ENCODE results near the gene SLC6A3.

Gene SLC6A3

GRCh38 chr5:1367149-1367548, 78.1 kb downstream of the SLC6A3 start:
- Histone ChIP-seq H2AK5ac (ENCODE audit: low read length) (no peak overlapping the region), H2BK12ac (ENCODE audit: low read length) (no peak overlapping the region), H3K4me2 (ENCODE audit: low read length) (no peak overlapping the region), H2AFZ (ENCODE audit: insufficient read depth, low read length, poor library complexity) (no peak overlapping the region), H3K36me3 (ENCODE audit: control insufficient read depth in 1 of 2, insufficient read depth in 2 of 2, low read length in 2 of 2) (no peaks in the 10 kb centered on the region), H4K8ac (ENCODE audit: low read depth, low read length) (no peak overlapping the region), H3K4me3 (ENCODE audit: low read depth, low read length) (no peak overlapping the region), H4K12ac (ENCODE audit: low read depth, low read length) (no peak overlapping the region), H3K14ac (ENCODE audit: low read length) (no peak overlapping the region), H2BK120ac (ENCODE audit: insufficient read depth, low read length, poor library complexity) (no peak overlapping the region), H3K4ac (ENCODE audit: low read depth, low read length) (no peak overlapping the region), H3K79me1 (ENCODE audit: low read length) (no peaks in the 10 kb centered on the region), H3K79me2 (ENCODE audit: control insufficient read depth, insufficient read depth, low read length, poor library complexity) (no peaks in the 10 kb centered on the region), H3K23ac (ENCODE audit: low read length) (no peak overlapping the region), H2BK5ac (ENCODE audit: low read depth, low read length, poor library complexity) (no peak overlapping the region), H3K27ac (ENCODE audit: low read depth, low read length) (no peak overlapping the region), H3K18ac (ENCODE audit: low read length) (no peak overlapping the region), H3K9me3 (ENCODE audit: insufficient read depth, low read depth, low read length) (no peaks in the 10 kb centered on the region), H4K91ac (ENCODE audit: low read depth, low read length) (no peak overlapping the region), H3K27me3 (ENCODE audit: insufficient read depth, low read length) (no peaks in the 10 kb centered on the region), H3K9ac (ENCODE audit: low read length) (no peak overlapping the region), H3K4me1 (ENCODE audit: control insufficient read depth in 1 of 2, insufficient read depth in 2 of 2, low read length in 2 of 2) (no peaks in the 10 kb centered on the region)
- no CpG with 5 or more reads among the region's 7 CpGs for WGBS (ENCODE audit: extremely low coverage, insufficient coverage, insufficient read length)
- no peak for DNase-seq

- Histone ChIP-seq H3K14ac (ENCODE audit: low read length) (no peak overlapping the region), H4K12ac (ENCODE audit: low read depth, low read length) (no peak overlapping the region), H2AK5ac (ENCODE audit: low read length) (no peak overlapping the region), H3K27ac (ENCODE audit: low read depth, low read length) (no peak overlapping the region), H3K23ac (ENCODE audit: low read length) (no peak overlapping the region), H3K36me3 (ENCODE audit: control insufficient read depth in 1 of 2, insufficient read depth in 2 of 2, low read length in 2 of 2) (no peaks in the 10 kb centered on the region), H3K27me3 (ENCODE audit: insufficient read depth, low read length) (no peaks in the 10 kb centered on the region), H3K4me2 (ENCODE audit: low read length) (no peak overlapping the region), H3K9me3 (ENCODE audit: insufficient read depth, low read depth, low read length) (no peaks in the 10 kb centered on the region), H4K91ac (ENCODE audit: low read depth, low read length) (no peak overlapping the region), H2BK12ac (ENCODE audit: low read length) (no peak overlapping the region), H3K18ac (ENCODE audit: low read length) (no peak overlapping the region), H2BK120ac (ENCODE audit: insufficient read depth, low read length, poor library complexity) (no peak overlapping the region), H3K4ac (ENCODE audit: low read depth, low read length) (no peak overlapping the region), H3K4me3 (ENCODE audit: low read depth, low read length) (no peak overlapping the region), H2BK5ac (ENCODE audit: low read depth, low read length, poor library complexity) (no peak overlapping the region), H4K8ac (ENCODE audit: low read depth, low read length) (no peak overlapping the region), H3K4me1 (ENCODE audit: control insufficient read depth in 1 of 2, insufficient read depth in 2 of 2, low read length in 2 of 2) (no peaks in the 10 kb centered on the region), H3K79me2 (ENCODE audit: control insufficient read depth, insufficient read depth, low read length, poor library complexity) (no peaks in the 10 kb centered on the region), H3K79me1 (ENCODE audit: low read length) (no peaks in the 10 kb centered on the region), H3K9ac (ENCODE audit: low read length) (no peak overlapping the region), H2AFZ (ENCODE audit: insufficient read depth, low read length, poor library complexity) (no peak overlapping the region)
- DNase-seq = no peak
- WGBS (ENCODE audit: extremely low coverage, insufficient coverage, insufficient read length) = no CpG with 5 or more reads among the region's 14 CpGs
These were observed 78.7 kb downstream of the SLC6A3 start for GRCh38 chr5:1366514-1366913.

DNA sequence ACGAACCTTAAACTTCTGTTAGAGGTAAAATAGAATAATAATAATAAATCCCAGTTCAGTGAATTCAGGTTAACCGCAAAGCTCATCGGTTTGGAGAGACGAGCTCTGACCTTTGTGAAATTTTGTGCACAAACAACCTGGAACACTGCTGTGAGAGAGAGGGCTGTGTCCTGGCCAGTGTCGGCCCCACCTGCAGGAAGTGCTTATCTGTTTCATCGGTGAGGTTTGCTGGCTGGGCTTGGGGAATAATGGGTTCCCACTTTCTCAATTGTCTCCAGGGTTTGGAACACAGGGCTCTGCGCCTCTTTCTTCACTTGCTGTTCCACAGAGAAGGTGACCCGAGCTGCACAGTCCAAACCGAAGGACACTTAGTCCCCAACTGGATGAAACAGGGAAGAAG, 81.0 kb downstream of the SLC6A3 start:
- no peak overlapping the region for H3K18ac ChIP-seq (ENCODE audit: low read length)
- no peak overlapping the region for H2BK5ac ChIP-seq (ENCODE audit: low read depth, low read length, poor library complexity)
- H3K9me3 ChIP-seq (ENCODE audit: insufficient read depth, low read depth, low read length) = no peaks in the 10 kb centered on the region
- H2AK5ac ChIP-seq (ENCODE audit: low read length) = no peak overlapping the region
- no peaks in the 10 kb centered on the region for H3K79me1 ChIP-seq (ENCODE audit: low read length)
- no peak overlapping the region for H2AFZ ChIP-seq (ENCODE audit: insufficient read depth, low read length, poor library complexity)
- no peaks in the 10 kb centered on the region for H3K79me2 ChIP-seq (ENCODE audit: control insufficient read depth, insufficient read depth, low read length, poor library complexity)
- H4K91ac ChIP-seq (ENCODE audit: low read depth, low read length) = no peak overlapping the region
- no peak overlapping the region for H3K4me2 ChIP-seq (ENCODE audit: low read length)
- no peak overlapping the region for H3K23ac ChIP-seq (ENCODE audit: low read length)
- no peak overlapping the region for H3K4me3 ChIP-seq (ENCODE audit: low read depth, low read length)
- no CpG with 5 or more reads among the region's 9 CpGs for WGBS (ENCODE audit: extremely low coverage, insufficient coverage, insufficient read length)
- no peak overlapping the region for H3K4ac ChIP-seq (ENCODE audit: low read depth, low read length)
- no peaks in the 10 kb centered on the region for H3K4me1 ChIP-seq (ENCODE audit: control insufficient read depth in 1 of 2, insufficient read depth in 2 of 2, low read length in 2 of 2)
- H2BK120ac ChIP-seq (ENCODE audit: insufficient read depth, low read length, poor library complexity) = no peak overlapping the region
- H4K12ac ChIP-seq (ENCODE audit: low read depth, low read length) = no peak overlapping the region
- no peaks in the 10 kb centered on the region for H3K36me3 ChIP-seq (ENCODE audit: control insufficient read depth in 1 of 2, insufficient read depth in 2 of 2, low read length in 2 of 2)
- H2BK12ac ChIP-seq (ENCODE audit: low read length) = no peak overlapping the region
- H3K14ac ChIP-seq (ENCODE audit: low read length) = no peak overlapping the region
- no peak for DNase-seq
- no peaks in the 10 kb centered on the region for H3K27me3 ChIP-seq (ENCODE audit: insufficient read depth, low read length)
- H3K9ac ChIP-seq (ENCODE audit: low read length) = no peak overlapping the region
- H3K27ac ChIP-seq (ENCODE audit: low read depth, low read length) = no peak overlapping the region
- H4K8ac ChIP-seq (ENCODE audit: low read depth, low read length) = no peak overlapping the region

DNA sequence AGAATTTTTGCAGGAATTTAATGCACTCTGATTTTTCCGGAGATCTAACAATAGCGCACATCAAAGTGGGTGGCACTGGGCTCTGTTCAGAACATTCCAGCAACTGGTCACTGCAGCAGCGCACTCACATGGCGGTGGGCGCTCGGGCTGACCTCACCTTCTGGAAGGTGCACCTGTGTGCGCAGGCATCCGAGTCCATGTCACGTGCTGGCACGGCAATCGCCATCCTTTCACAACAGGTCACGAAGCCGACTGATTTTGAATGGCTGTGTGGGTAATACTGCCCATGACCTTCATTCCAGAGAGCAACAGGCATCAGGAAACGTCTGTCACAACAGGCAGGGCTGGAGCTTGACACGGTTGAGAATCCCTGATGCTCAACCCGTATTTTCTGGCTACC, 81.7 kb downstream of the SLC6A3 start:
- Histone ChIP-seq H4K12ac (ENCODE audit: low read depth, low read length) (no peak overlapping the region), H2BK12ac (ENCODE audit: low read length) (no peak overlapping the region)
- no CpG with 5 or more reads among the region's 16 CpGs for WGBS (ENCODE audit: extremely low coverage, insufficient coverage, insufficient read length)

More for the DNA sequence above, 81.7 kb downstream of the SLC6A3 start:
- no peak for DNase-seq
- Histone ChIP-seq H2BK120ac (ENCODE audit: insufficient read depth, low read length, poor library complexity) (no peak overlapping the region), H3K27ac (ENCODE audit: low read depth, low read length) (no peak overlapping the region), H3K79me1 (ENCODE audit: low read length) (no peaks in the 10 kb centered on the region), H3K9me3 (ENCODE audit: insufficient read depth, low read depth, low read length) (peaks cover under 1% of the 10 kb centered on the region), H3K27me3 (ENCODE audit: insufficient read depth, low read length) (no peaks in the 10 kb centered on the region), H3K14ac (ENCODE audit: low read length) (no peak overlapping the region), H3K4me1 (ENCODE audit: control insufficient read depth in 1 of 2, insufficient read depth in 2 of 2, low read length in 2 of 2) (no peaks in the 10 kb centered on the region), H3K4ac (ENCODE audit: low read depth, low read length) (no peak overlapping the region), H2BK5ac (ENCODE audit: low read depth, low read length, poor library complexity) (no peak overlapping the region), H3K9ac (ENCODE audit: low read length) (no peak overlapping the region), H4K8ac (ENCODE audit: low read depth, low read length) (no peak overlapping the region), H2AFZ (ENCODE audit: insufficient read depth, low read length, poor library complexity) (no peak overlapping the region), H3K23ac (ENCODE audit: low read length) (no peak overlapping the region), H3K4me3 (ENCODE audit: low read depth, low read length) (no peak overlapping the region), H3K79me2 (ENCODE audit: control insufficient read depth, insufficient read depth, low read length, poor library complexity) (no peaks in the 10 kb centered on the region), H3K18ac (ENCODE audit: low read length) (no peak overlapping the region), H3K36me3 (ENCODE audit: control insufficient read depth in 1 of 2, insufficient read depth in 2 of 2, low read length in 2 of 2) (no peaks in the 10 kb centered on the region), H2AK5ac (ENCODE audit: low read length) (no peak overlapping the region), H4K91ac (ENCODE audit: low read depth, low read length) (no peak overlapping the region), H3K4me2 (ENCODE audit: low read length) (no peak overlapping the region)
